GM12878 (cell line): ENCODE results near the gene RRN3. TPM values are rescaled to one million over a fixed set of nuclear protein-coding genes. Genes with fewer than 3 reads are reported as not detected.
A peak's percentile ranks its signal among the peaks of the same experiment; 100 is the strongest.

Experiments
- CBX3 ChIP-seq: fragments of 200-600 bp; sonication (generic); IDR thresholded peaks from 2 replicates; pipeline ENCODE4 v1.6.1; 2016; ENCODE audit warnings: low read depth, borderline replicate concordance
- MEF2A ChIP-seq: IDR thresholded peaks from 2 replicates; pipeline ENCODE4 v1.6.1; 2011; ENCODE audit warnings: low read depth, mild to moderate bottlenecking, low read length, moderate library complexity; ENCODE audit not compliant: insufficient read depth
- NFXL1 ChIP-seq: fragments of 450-650 bp; IDR thresholded peaks from 2 replicates; pipeline ENCODE4 v1.6.1; 2017; ENCODE audit warnings: antibody characterized with exemption, mild to moderate bottlenecking, borderline replicate concordance
- PML ChIP-seq: IDR thresholded peaks from 2 replicates; pipeline ENCODE4 v1.6.1; 2012; ENCODE audit warnings: low read length, inconsistent platforms
- POLR2AphosphoS5 ChIP-seq: IDR thresholded peaks from 2 replicates; pipeline ENCODE4 v1.6.1; 2011; ENCODE audit warnings: mild to moderate bottlenecking, low read length, inconsistent platforms
- RBBP5 ChIP-seq: fragments of 200-600 bp; sonication (generic); conservative IDR thresholded peaks from 2 replicates; pipeline ENCODE4 v1.6.1; 2016
- REST ChIP-seq: IDR thresholded peaks from 2 replicates; pipeline ENCODE4 v1.6.1; 2012; ENCODE audit warnings: mild to moderate bottlenecking, low read depth, low read length
- RUNX3 ChIP-seq: IDR thresholded peaks from 2 replicates; pipeline ENCODE4 v1.6.1; 2012; ENCODE audit warnings: low read length, inconsistent platforms
- SMC3 ChIP-seq: IDR thresholded peaks from 2 replicates; pipeline ENCODE4 v1.6.1; 2011; ENCODE audit warnings: low read length, improper control_type of control experiment, borderline replicate concordance
- SREBF1 ChIP-seq: IDR thresholded peaks from 2 replicates; pipeline ENCODE4 v1.6.1; 2012; ENCODE audit warnings: mild to moderate bottlenecking, low read length
- ZNF24 ChIP-seq: fragments of 450-650 bp; IDR thresholded peaks from 2 replicates; pipeline ENCODE4 v1.6.1; 2017; ENCODE audit warnings: antibody characterized with exemption, mild to moderate bottlenecking
- polyA plus RNA-seq, 11 experiments: library from polyadenylated mRNA; depleted of rRNA in 4 of 11; unstranded in 6 of 11; stranded (reverse) in 5 of 11; fragments of >200 nt; fragmentation: Nextera tagmentation in 4 of 11; fragmentation: Illumina TruSeq in 1 of 11; extraction: Ambion mirVana in 4 of 11; extraction: Trizol in 1 of 11; gene quantifications; 1 replicate in 1 of 11; 2 replicates in 10 of 11; pipeline versions ENCODE4 v1.2.1 to v1.2.3, GENCODE V29; 2011 to 2016; ENCODE audit warnings: inconsistent platforms in 2 of 11, missing spikeins in 2 of 11, low read depth in 1 of 11
- total RNA-seq, 4 experiments: library from RNA; depleted of rRNA in 3 of 4; stranded (reverse); fragments of >200 nt in 3 of 4; fragmentation: Illumina TruSeq in 1 of 4; extraction: Trizol in 1 of 4; gene quantifications; 2 replicates each; pipeline versions ENCODE4 v1.2.1 to v1.2.3, GENCODE V29; 2013 to 2021
- TF ChIP-seq, protein P1 (sequence below): fragments of 150-350 bp; IDR thresholded peaks from 2 replicates; pipeline ENCODE4 v1.6.1; 2016; ENCODE audit warnings: low read depth, low read length
- TF ChIP-seq, protein P2 (sequence below): fragments of 450-650 bp; IDR thresholded peaks from 2 replicates; pipeline ENCODE4 v1.6.1; 2017; ENCODE audit warnings: mild to moderate bottlenecking, moderate library complexity
- TF ChIP-seq, protein P3 (sequence below): IDR thresholded peaks from 2 replicates; pipeline ENCODE4 v1.6.1; 2012; ENCODE audit warnings: low read depth, low read length, improper control_type of control experiment

The RRN3 gene
- total and polyA plus RNA-seq, 10 of the 15 experiments (the other 5 are each of a cell fraction or from before 2014, with no cell fraction given): 21.9 to 55.5 (median 33.2) TPM

- TF ChIP-seq, protein P1, sequence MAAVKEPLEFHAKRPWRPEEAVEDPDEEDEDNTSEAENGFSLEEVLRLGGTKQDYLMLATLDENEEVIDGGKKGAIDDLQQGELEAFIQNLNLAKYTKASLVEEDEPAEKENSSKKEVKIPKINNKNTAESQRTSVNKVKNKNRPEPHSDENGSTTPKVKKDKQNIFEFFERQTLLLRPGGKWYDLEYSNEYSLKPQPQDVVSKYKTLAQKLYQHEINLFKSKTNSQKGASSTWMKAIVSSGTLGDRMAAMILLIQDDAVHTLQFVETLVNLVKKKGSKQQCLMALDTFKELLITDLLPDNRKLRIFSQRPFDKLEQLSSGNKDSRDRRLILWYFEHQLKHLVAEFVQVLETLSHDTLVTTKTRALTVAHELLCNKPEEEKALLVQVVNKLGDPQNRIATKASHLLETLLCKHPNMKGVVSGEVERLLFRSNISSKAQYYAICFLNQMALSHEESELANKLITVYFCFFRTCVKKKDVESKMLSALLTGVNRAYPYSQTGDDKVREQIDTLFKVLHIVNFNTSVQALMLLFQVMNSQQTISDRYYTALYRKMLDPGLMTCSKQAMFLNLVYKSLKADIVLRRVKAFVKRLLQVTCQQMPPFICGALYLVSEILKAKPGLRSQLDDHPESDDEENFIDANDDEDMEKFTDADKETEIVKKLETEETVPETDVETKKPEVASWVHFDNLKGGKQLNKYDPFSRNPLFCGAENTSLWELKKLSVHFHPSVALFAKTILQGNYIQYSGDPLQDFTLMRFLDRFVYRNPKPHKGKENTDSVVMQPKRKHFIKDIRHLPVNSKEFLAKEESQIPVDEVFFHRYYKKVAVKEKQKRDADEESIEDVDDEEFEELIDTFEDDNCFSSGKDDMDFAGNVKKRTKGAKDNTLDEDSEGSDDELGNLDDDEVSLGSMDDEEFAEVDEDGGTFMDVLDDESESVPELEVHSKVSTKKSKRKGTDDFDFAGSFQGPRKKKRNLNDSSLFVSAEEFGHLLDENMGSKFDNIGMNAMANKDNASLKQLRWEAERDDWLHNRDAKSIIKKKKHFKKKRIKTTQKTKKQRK: no peak
- TF ChIP-seq, protein P2, sequence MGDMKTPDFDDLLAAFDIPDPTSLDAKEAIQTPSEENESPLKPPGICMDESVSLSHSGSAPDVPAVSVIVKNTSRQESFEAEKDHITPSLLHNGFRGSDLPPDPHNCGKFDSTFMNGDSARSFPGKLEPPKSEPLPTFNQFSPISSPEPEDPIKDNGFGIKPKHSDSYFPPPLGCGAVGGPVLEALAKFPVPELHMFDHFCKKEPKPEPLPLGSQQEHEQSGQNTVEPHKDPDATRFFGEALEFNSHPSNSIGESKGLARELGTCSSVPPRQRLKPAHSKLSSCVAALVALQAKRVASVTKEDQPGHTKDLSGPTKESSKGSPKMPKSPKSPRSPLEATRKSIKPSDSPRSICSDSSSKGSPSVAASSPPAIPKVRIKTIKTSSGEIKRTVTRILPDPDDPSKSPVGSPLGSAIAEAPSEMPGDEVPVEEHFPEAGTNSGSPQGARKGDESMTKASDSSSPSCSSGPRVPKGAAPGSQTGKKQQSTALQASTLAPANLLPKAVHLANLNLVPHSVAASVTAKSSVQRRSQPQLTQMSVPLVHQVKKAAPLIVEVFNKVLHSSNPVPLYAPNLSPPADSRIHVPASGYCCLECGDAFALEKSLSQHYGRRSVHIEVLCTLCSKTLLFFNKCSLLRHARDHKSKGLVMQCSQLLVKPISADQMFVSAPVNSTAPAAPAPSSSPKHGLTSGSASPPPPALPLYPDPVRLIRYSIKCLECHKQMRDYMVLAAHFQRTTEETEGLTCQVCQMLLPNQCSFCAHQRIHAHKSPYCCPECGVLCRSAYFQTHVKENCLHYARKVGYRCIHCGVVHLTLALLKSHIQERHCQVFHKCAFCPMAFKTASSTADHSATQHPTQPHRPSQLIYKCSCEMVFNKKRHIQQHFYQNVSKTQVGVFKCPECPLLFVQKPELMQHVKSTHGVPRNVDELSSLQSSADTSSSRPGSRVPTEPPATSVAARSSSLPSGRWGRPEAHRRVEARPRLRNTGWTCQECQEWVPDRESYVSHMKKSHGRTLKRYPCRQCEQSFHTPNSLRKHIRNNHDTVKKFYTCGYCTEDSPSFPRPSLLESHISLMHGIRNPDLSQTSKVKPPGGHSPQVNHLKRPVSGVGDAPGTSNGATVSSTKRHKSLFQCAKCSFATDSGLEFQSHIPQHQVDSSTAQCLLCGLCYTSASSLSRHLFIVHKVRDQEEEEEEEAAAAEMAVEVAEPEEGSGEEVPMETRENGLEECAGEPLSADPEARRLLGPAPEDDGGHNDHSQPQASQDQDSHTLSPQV: no peak
- TF ChIP-seq SREBF1 (no peak), RUNX3 (0 out of 2 replicates have a peak, but pooled peaks have one; percentile 18), PML (no peak), NFXL1 (peak; percentile 95), SMC3 (no peak), CBX3 (no peak), ZNF24 (no peak), RBBP5 (no peak), REST (no peak), MEF2A (no peak), POLR2AphosphoS5 (no peak)
- TF ChIP-seq, protein P3, sequence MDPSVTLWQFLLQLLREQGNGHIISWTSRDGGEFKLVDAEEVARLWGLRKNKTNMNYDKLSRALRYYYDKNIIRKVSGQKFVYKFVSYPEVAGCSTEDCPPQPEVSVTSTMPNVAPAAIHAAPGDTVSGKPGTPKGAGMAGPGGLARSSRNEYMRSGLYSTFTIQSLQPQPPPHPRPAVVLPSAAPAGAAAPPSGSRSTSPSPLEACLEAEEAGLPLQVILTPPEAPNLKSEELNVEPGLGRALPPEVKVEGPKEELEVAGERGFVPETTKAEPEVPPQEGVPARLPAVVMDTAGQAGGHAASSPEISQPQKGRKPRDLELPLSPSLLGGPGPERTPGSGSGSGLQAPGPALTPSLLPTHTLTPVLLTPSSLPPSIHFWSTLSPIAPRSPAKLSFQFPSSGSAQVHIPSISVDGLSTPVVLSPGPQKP: no peak
Measured at GRCh38 chr16:15055141-15056053, 38.7 kb downstream of the RRN3 start (continued).
